ENCODE results near the gene ARCN1.

- TF ChIP-seq POLR2A (IDR thresholded peaks at IDR 0.05) (no peak), CTCF (IDR thresholded peaks at IDR 0.05) (no peak)
These were observed 42.5 kb upstream of the ARCN1 start for GRCh38 chr11:118529584-118530175.
